NCI-H2196 treated with DMSO at 0.1 percent for 48 hours (cell line): Measurements from ENCODE around the gene PRMT7.
A peak's percentile ranks its signal among the peaks of the same experiment; 100 is the strongest.

Experiments used
- DNase-seq: peaks from one replicate; lab custom pipeline; 2025; ENCODE audit not compliant: unreplicated experiment; lab: John Stamatoyannopoulos, UW

PRMT7 gene

DNA sequence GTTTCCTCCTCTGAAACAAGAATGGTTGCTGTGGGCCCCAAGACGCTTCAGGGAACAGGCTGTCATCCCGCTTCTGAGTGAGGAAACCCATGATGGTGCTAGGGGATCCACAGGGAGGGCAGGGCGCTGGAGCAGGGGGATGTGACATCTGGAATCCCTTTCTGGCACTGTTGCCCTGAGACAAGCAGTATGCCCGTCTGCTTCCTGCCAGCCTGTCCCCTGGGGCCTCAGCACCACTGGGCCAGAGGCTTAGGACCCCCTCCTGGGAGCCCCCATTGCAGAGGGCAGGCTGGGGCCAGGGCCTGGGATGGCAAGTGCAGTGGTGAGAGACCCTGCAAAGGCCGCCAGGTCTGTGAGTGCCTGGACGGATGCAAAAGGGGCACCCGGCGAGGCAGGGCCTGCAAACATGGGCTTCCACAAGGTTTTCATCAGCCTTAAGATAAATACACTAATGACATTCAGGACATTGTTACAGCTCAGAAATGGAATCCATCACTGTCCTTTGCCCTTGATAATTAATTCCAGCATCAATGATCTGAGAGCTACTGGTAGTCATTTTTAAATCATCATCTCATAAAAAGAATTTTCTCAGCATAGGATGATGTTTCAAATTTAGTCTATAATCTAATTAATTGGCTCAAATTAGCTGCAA is 51.6 kb downstream of the PRMT7 start:
- DNase-seq, result no peak

DNA sequence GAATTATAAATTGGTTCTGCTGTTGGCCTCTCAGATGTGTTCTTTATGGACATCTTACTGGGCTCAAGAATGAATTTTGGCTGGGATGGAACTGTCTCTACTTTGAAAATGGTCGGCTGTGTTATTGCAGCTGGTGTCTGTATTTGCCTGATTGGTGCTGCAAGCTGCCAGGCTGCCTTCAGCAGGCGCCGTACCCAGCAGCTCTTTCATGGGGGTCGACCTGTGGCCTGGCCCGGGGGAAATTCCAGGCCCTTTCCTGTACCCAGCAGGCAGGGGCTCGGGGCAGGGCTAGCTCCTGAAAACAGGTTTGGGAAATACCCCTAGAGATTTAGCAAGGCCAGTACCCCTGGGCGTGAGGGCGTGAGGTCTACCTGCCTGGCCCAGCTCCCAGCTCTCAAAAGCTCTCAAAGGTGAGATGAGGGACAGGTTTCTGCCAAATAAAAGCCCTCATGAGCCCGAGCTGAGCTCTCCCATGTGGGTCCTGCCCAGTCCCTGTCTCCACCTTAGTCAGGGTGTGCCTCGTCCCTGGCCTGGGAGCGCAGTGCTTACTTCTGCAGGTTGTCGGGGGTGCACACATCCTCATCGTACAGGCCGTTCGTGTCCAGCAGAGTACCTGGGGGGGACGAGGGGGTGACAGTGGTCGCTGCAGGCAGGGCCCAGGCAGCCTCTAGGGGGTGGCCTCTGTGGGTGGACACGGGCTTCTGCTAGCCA is 52.3 kb downstream of the PRMT7 start:
- DNase-seq, result no peak

DNA sequence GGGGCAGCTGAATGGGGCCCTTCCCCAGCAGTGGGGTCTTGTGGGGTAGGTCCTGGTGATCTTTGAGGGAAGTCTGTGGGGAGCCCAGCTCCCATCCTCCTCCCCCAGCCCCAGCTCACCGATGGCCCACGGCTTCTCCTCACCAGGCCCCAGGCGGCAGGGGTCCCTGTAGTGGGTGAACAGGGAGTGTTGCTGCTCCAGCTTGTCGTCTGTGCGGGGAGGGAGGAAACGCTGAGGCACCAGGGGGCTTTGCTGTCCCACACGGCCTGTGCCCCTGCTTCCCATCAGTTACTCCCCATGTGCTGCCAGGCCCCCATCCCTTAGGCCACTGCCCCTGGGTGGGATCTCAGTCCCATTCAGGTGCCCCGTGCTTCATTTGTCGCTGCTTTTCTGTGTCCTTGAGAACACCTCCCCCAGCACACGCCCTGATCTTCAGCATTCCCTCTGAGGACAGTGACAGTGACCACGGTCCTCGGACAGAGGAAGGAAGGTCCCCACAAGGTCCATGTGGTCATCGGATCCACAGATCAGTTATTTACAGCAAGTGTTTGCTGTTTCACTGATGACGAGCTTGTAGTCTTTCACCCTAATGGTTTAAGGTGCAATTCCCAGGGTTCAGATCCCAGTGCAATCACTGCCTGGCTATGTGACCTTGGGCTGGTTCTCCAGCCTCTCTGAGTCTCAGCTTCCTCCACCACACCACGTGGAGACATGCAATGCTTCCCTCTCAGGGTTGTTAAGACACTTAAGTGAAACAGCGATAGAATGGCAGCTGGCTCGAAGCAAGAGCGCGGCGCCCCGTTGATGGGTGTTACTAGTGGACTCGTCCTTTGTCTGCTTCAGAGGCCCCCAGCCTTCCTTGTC is 53.1 kb downstream of the PRMT7 start:
- no peak for DNase-seq

DNA sequence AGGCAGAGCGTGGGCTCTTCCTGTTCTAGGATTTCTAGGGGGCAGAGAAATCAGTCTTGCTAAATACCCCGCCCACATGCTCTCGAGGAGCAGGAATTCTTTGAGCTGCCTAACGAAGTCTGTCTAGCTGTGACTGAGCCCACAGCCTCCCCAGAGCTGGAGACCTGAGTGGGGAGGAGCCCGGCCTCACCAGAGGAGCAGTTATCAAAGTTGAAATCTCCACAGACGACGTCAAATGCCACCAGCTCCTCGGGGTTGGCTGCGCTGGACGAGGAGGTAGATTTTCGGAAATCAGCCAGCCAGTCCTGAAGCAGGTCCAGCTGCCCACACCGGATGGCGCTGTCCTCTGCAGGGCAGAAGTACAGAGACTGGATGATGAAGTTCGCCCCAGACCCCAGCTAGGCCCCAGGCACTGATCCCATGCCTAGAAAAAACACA is 53.8 kb downstream of the PRMT7 start:
- no peak for DNase-seq

DNA sequence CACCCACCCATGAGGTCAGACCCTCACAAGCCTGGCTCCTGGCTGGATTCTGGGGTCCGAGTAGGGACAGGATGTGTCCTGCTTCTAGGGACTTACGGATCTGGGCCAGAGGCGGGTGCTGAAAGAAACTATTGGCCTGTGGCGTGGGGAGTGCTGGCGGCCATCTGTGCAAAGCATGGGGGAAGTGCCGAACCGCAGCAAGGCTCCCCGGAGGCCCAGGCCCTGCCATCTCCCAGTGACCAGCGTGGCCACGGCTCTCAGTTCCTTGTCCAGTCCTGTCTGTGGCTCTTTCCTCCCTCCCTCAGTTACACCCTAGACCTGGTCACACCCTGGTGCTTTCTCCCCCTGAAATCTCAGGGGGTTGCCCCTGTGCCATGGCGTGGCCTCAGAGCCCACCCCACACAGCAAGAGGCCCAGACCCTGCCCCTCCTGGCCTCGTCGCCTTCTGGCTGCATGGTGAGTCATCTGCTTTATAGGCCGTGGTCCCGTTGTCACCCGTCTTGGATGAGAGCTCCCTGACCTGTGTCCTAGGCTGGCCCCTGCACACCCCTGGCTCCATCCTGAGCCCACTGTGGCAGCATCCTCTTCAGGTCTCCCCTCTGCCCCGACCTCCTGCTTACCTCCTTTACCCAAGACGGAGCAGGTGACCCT is 54.5 kb downstream of the PRMT7 start:
- no peak for DNase-seq

DNA sequence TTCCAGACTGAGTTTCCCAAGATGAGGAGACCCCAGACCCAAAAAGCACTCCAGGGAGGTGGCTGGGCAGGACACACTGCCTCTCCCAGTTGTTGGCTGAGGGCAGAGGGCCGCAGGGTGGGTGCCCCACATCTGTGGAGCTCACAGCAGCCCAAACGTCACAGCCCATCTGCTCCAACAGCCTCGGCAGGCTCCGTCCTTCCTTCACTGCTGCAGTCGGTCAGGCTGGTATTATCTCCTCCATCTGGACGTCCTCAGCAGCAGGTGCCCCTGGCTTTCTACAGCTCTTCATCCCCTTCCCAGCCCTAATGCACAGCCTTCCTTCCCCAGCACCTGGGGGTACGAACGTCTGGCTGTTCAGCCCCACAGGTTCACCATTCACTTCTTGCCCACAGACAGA is 55.2 kb downstream of the PRMT7 start:
- DNase-seq, result no peak

DNA sequence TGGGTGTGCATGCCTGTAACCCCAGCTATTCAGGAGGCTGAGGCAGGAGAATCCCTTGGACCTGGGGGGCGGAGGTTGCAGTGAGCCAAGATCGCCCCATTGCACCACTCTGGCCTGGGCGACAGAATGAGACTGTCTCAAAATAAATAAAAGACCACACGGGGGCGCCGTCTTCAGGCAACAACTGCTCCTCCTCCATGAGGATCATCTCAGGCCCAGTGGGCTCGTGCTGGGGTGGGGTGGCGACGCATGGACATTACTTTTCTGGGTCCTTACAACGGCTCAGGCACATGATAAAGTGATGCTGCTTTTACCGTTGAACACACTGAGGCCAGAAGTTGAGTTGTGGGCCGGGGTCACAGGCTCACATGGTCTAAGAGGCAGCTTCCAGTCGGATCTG is 56.2 kb downstream of the PRMT7 start:
- peak; percentile 10 for DNase-seq

DNA sequence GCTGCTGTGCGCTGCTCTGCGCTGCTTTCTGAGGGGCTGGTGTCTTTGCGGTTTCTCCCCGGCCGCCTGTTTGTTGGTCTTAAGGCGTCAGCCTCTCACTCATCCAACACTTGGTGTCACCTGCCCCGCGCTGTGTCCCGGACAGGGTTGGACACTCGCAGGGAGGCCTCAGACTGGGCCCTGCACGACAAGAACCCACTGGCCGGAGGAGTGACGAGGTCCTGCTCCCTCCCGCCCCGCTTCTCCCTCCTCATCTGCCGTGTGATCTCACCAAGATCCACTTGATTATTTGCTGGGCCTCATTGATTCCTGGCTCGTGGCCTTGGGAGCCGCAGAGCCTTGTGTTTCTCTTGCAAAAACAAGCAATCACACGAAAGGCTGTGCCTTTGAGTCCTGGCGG is 56.6 kb downstream of the PRMT7 start:
- no peak for DNase-seq

DNA sequence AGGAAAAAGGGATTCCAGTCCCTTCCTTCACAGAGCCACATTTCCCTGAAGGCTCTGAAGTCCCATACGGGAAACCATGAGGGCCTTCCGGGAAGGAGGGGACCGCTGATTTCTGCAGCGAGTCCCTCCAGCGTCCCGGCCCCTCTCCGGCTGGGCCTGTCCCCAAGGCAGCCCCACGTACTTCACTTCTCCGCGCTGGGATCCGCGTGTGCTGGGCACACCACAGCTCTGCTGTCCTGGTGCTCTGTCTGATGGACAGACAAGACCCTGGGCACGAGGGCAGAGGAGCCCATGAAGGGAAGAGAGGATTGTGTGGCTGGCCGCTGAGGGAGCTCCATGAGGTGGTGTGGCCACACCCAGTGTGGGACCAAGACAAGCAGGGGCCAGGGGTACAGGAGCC is 57.1 kb downstream of the PRMT7 start:
- no peak for DNase-seq

DNA sequence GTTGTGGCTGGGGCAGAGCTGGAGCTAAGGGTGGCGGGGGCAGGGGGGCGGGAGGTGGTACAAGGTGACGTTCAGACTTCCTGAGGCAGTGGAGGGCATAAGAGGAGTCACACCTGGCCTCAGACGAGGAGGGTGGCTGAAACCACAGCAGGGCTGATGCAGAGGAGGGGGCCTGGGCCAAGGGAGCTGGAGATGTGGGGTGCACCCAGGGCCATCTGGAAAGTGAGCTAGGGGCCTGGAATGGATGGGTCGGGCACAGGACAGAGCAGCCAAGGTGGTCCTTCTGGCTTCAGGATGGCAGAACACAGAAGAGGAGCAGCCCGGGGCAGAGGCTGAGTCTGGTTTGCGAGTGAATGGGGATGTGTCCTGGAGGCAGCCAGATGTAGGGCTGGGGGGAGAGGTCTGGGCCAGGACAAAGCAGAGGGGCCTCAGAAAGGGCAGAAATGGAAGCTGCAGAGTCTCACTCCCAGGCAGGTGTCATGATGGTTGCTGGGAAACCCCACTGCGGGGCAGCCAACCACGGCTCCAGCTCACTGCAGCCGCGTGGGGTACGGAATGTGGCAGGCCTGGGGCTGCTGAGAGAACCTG is 57.6 kb downstream of the PRMT7 start:
- no peak for DNase-seq

DNA sequence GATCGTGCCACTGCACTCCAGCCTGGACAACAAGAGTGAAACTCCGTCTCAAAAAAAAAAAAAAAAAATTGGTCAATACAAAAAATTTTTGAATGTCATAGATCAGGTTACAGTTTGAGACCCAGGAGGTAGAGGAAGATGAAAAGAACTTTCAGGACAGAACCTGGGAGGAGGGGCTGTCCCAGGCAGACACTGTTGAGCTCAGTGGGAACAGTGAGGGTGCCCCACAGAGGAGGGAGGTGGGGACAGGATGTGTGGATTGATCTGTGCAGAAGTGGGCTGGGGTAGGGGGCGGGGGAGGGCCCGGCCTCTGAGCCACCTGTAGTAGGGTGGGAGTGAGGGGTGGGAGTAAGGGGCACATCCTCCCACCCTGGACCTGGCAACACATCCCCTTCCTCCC is 58.3 kb downstream of the PRMT7 start:
- DNase-seq, result no peak

DNA sequence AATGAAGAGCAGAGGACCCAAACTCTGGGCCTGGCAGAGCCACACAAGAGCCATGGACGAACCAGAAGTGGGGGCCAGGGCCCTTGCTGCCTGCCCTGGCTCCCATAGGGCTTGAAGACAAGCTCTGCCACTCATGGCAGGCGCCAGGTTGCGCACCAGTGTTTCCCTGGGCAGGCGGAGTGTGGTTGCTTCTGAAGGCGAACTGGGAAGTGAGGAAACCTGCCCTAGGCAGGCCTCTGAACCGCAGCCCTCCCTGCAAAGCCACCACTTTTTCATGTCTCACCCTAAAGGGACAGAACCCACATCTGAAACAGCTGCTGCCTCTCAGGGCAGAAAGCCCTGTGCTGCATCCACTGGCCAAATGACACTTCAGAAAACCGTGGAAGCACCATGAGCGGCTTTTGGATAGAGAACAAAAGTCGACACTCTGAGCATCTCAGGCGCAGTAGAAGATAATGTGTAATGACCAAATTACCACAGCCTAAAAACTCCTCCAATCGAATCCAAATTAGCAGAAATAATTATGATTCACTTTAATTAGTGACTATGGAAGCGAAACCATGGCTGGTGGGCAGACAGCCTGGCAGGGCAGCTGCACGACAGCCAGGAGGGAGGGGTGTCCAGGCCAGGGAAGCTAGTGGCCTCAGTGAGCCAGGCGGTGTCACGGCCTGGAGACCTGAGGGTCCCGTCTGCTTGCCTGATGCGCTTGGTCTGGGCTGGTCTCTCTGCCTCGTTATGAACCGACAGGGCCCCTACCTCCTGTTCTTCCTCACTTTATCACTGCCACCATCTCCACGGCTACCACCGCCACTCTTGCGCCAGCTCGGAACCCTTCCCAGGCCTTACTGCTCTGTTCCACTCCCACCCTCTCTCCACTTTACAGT is 59.1 kb downstream of the PRMT7 start:
- DNase-seq, result no peak

DNA sequence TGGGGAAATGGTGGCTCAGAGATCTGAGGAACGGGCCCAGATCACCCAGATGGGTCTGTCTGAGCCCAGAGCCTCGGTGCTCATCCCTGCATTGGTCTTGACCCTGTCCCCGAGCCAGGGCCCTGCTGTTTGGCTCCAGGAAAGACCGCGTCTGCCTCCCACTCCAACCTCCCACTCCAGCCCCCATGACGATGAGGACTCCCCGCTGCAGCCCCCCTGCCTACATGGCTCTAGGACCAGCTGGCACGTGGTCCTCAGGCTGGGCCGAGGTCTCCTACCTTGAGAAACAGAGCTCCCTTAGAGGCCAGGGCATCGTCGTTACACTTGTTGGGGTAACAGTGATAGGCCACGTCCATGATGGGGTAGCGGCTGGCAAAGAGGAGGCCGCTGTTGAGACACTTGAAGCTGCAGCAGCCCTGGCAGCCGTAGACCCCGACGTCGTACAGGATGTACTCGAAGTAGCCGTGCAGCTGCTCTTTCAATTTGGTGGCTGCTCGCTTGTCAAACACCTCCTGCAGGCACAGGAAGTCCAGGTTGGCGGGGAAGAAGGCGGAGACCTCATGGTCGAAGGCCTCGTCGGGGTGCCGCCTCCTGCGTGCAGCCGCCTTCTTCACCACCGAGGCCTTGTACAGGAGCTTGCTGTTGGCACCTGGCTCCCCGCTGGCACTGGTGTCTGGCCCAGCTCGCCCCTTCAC is 59.9 kb downstream of the PRMT7 start:
- no peak for DNase-seq

DNA sequence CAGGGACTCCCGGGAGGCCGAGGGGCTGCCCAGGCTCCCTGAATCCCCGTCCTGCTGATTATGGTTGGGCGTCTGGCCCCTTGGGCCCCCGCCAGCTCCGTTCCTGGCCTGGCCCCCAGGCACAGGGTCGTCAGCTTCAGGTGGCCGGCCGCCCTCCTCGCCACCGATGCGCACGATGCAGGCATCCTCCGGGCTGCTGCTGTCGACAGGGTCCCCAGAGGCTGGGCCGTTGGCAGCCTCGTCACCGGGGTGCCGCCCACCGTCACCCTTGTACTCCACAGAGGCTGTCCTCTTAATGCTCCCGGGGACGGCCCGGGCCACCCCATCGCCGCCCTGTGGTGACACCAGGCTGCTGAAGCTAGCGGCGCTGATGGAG is 60.4 kb downstream of the PRMT7 start:
- no peak for DNase-seq

DNA sequence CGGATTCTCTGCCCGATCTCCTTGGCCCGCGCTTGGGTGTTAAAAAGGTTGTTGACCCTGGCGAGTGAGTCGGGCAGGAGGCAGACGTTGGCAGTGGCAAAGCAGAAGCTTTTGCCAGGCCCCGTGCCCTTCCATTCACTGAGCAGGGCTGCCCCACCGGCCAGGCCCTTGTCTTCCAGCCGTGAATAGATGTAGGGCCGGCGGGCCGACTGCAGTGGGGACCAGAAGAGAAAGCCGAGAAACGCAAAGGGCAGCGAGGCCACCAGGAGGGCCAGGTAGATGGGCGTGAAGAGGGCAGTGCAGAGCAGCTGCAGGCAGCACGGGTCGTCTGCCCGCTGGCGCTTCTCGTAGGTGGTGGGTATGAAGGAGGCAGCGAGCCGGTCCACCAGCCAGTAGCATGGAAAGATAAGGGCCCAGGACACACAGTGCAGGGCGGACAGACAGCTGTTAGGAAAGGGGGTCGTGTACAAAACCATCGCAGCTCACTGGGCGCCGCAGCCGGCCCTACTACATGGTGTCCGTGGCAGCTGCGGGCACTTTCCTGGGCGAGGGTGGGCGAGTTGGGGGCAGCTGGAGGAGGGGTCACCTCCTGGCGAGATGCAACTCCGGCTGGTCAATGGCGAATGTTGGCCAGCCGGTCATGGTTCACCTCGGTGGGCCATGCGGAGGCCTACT is 61.0 kb downstream of the PRMT7 start:
- DNase-seq, result no peak

DNA sequence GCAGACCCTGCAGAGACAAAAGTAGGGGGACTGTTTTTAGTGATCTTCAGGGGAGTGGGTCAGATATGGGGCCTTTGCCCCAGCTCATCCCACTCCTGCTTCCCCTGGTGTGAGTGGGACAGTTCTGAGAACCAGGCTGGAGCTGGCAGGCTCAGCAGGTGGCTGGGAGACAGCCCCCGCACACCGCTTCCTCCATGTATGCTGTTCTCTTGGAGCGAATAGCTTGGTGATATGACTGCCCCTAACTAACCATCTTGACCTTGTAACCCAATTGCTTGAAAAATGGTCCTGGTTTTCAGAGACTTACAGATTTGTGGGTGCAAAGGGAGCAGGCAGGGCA is 61.5 kb downstream of the PRMT7 start:
- no peak for DNase-seq

DNA sequence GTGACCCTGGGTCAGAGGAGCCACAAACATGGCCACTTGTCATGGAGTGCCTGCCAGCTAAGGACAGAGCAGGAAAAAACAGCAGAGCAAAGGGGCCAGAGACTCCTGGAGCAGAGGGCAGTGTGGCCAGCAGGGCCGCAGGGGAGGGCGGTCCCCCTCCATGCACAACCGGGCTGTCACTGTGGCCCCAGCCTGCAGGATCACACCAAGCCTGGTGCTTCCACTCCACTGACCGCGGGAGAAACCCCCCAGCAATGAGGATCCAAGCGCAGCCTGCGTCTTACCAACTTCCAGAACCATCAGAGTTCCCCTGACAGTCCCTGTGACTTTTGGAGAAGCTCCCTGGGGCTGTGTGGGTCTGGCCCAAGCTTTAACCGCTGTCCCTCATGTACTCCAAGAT is 62.0 kb downstream of the PRMT7 start:
- DNase-seq, result no peak

DNA sequence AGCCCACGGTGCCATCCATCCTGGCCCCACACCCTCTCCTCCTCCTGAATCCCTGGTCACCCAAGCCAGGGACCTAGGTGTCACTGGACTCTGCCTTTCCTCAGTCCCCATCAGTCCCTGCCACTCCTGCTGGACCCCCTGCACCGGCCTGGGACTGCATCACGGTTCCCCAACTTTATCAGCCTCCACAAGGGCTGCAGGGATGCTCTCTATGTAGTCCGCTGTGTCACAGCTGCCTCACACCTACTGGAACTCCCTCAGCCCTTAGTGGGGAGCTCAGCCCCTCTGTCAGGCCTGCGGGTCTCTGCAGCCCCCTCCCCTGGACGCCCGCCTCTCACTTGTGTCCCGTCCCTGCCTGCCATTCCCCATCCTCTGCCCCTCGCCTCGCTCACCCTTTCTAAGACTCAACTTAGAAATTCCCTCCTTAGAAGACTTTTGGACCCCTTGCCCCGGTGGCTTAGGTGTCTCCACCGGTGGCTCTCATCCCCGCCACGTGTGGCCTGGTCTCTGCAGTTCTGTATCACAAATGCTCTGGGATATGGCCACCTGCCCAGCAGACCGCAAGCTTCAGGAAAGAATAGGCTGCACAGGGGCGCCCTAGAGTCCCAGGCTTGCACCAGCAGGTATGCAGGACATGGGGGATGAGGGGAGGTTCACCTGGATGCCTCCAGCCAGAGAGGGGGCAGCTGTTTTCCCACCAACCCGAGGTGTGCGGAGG is 62.9 kb downstream of the PRMT7 start:
- DNase-seq, result no peak
